HEK293 (cell line): ENCODE results near the gene COPZ1.

ENCODE experiments used
- CTCF ChIP-seq: fragments of 450-650 bp; formaldehyde crosslinking; IDR thresholded peaks from 2 replicates; pipeline ENCODE4 v1.5.1; 2016; ENCODE audit warnings: missing biosample characterization, missing genetic modification characterization
- KLF8 ChIP-seq: fragments of 450-650 bp; formaldehyde crosslinking; IDR thresholded peaks from 2 replicates; pipeline ENCODE4 v1.5.1; 2016; ENCODE audit warnings: missing biosample characterization, missing genetic modification characterization
- PBX3 ChIP-seq: sonication (generic); formaldehyde crosslinking; IDR thresholded peaks from 2 replicates; pipeline ENCODE4 v1.8.1; 2022; ENCODE audit warnings: mild to moderate bottlenecking, moderate library complexity, missing genetic modification reagents
- PRDM10 ChIP-seq: fragments of 450-650 bp; formaldehyde crosslinking; IDR thresholded peaks from 2 replicates; pipeline ENCODE4 v1.5.1; 2016; ENCODE audit warnings: missing biosample characterization, missing genetic modification characterization
- PRDM4 ChIP-seq: fragments of 450-650 bp; formaldehyde crosslinking; IDR thresholded peaks from 2 replicates; pipeline ENCODE4 v1.5.1; 2017; ENCODE audit warnings: missing biosample characterization, missing genetic modification characterization
- SP2 ChIP-seq: fragments of 450-650 bp; formaldehyde crosslinking; IDR thresholded peaks from 2 replicates; pipeline ENCODE4 v1.5.1; 2016; ENCODE audit warnings: missing biosample characterization, missing genetic modification characterization
- ZBTB21 ChIP-seq: fragments of 450-650 bp; formaldehyde crosslinking; IDR thresholded peaks from 2 replicates; pipeline ENCODE4 v1.5.1; 2017; ENCODE audit warnings: missing biosample characterization, missing genetic modification characterization
- ZNF121 ChIP-seq: fragments of 450-650 bp; formaldehyde crosslinking; IDR thresholded peaks from 2 replicates; pipeline ENCODE4 v1.5.1; 2016; ENCODE audit warnings: missing biosample characterization, missing genetic modification characterization
- ZNF19 ChIP-seq: fragments of 450-650 bp; formaldehyde crosslinking; IDR thresholded peaks from 2 replicates; pipeline ENCODE4; 2016; ENCODE audit warnings: missing biosample characterization, missing genetic modification characterization, low read depth
- ZNF274 ChIP-seq, 2 experiments: fragments of 200-500 bp in 1 of 2; fragments of 450-650 bp in 1 of 2; sonication (Bioruptor generic) in 1 of 2; formaldehyde crosslinking in 1 of 2; IDR thresholded peaks; 2 replicates each; pipeline versions ENCODE4 v1.5.1 to v1.6.1; 2014 to 2016; ENCODE audit warnings: borderline replicate concordance in 1 of 2, inconsistent platforms in 1 of 2, low read length in 1 of 2, missing biosample characterization in 1 of 2, missing genetic modification characterization in 1 of 2
- ZNF362 ChIP-seq: fragments of 450-650 bp; formaldehyde crosslinking; IDR thresholded peaks from 2 replicates; pipeline ENCODE4 v1.5.1; 2016; ENCODE audit warnings: missing biosample characterization, missing genetic modification characterization
- ZNF544 ChIP-seq: fragments of 450-650 bp; formaldehyde crosslinking; IDR thresholded peaks from 2 replicates; pipeline ENCODE4 v1.5.0; 2017; ENCODE audit warnings: missing biosample characterization, missing genetic modification characterization
- ZNF707 ChIP-seq: fragments of 450-650 bp; formaldehyde crosslinking; IDR thresholded peaks from 2 replicates; pipeline ENCODE4 v1.5.1; 2016; ENCODE audit warnings: missing biosample characterization, missing genetic modification characterization

- TF ChIP-seq KLF8 (no peak), ZNF19 (tag by site-specific recombination) (no peak), PRDM4 (tag by site-specific recombination) (no peak), ZBTB21 (no peak), PBX3 (CRISPR knock-in tag) (no peak), ZNF544 (tag by site-specific recombination) (no peak), CTCF (tag by site-specific recombination) (no peak), ZNF362 (tag by site-specific recombination) (no peak), ZNF274 (IDR thresholded peaks at IDR 0.05; ENCODE audit: low read length) (no peak), ZNF274 (tag by site-specific recombination; IDR thresholded peaks at IDR 0.05; ENCODE audit: borderline replicate concordance) (no peak), SP2 (tag by site-specific recombination) (peak; percentile 30; the same call in 1 of the 2 replicates), PRDM10 (tag by site-specific recombination) (peak; percentile 89), ZNF121 (tag by site-specific recombination) (no peak), ZNF707 (tag by site-specific recombination) (no peak)
Observed at GRCh38 chr12:54384591-54385041, 59.7 kb downstream of the COPZ1 start, which contains the start of gene ZNF385A.
